Endometrium (tissue), 2 donors: ENCODE results near the gene KIAA2012.
"Not testable (repeated sequence)": the region's sequence is repeated elsewhere in the genome, so short reads cannot be mapped to it uniquely, and the experiment has no call there.

Experiments used
- FAIRE-seq: peaks from 2 replicates; lab custom pipeline; 2012; peaks lifted over from hg19 to GRCh38; lab: Jason Lieb, UNC
- donor health status: control.
- donor health status: control.

The KIAA2012 gene

GRCh38 chr2:202201220-202202160 lies 128.4 kb downstream of the KIAA2012 start:
- FAIRE-seq = no peak

- FAIRE-seq = no peak
Observed at GRCh38 chr2:202203348-202203747, 130.3 kb downstream of the KIAA2012 start.

- no peak for FAIRE-seq
Observed at GRCh38 chr2:202204855-202205254, 131.8 kb downstream of the KIAA2012 start.

- FAIRE-seq = no peak
Observed at GRCh38 chr2:202208526-202208925, 135.5 kb downstream of the KIAA2012 start.

GRCh38 chr2:202215179-202215578 lies 142.1 kb downstream of the KIAA2012 start:
- no peak for FAIRE-seq

GRCh38 chr2:202221873-202222272 lies 148.8 kb downstream of the KIAA2012 start:
- no peak for FAIRE-seq

- FAIRE-seq = no peak
Observed at GRCh38 chr2:202237787-202238233, 164.8 kb downstream of the KIAA2012 start.

- no peak for FAIRE-seq
Observed at GRCh38 chr2:202238234-202239197, 165.5 kb downstream of the KIAA2012 start, which contains the start of gene SUMO1. SUMO1 (minus strand) TSS chr2:202238597; CDS start chr2:202238451, 146 bp downstream.

GRCh38 chr2:202247710-202248109 lies 174.7 kb downstream of the KIAA2012 start:
- not testable (repeated sequence) for FAIRE-seq

- no peak for FAIRE-seq
Observed at GRCh38 chr2:202249521-202250253, 176.6 kb downstream of the KIAA2012 start.

- FAIRE-seq = no peak
Observed at GRCh38 chr2:202251494-202251893, 178.4 kb downstream of the KIAA2012 start.
